Measurements from ENCODE around the gene RAB11FIP5.
A peak's percentile ranks its signal among the peaks of the same experiment; 100 is the strongest.

The RAB11FIP5 gene

GRCh38 chr2:73031725-73032701, 80.7 kb downstream of the RAB11FIP5 start:
- H3K27me3 ChIP-seq (ENCODE audit: control insufficient read depth, insufficient read depth, low read length) = no peaks in the 10 kb centered on the region
- H3K4me3 ChIP-seq (ENCODE audit: low read length) = peak overlapping the region; percentile 10
- no peaks in the 10 kb centered on the region for H3K36me3 ChIP-seq (ENCODE audit: control insufficient read depth, insufficient read depth, low read length)
- no peak overlapping the region for H3K9ac ChIP-seq (ENCODE audit: low read length)
- H3K9me3 ChIP-seq (ENCODE audit: control insufficient read depth, low read length) = no peaks in the 10 kb centered on the region
- H3K4me1 ChIP-seq (ENCODE audit: control insufficient read depth, insufficient read depth, low read length) = peaks cover 33% of the 10 kb centered on the region

- H3K27me3 ChIP-seq (ENCODE audit: control insufficient read depth, insufficient read depth, low read length) = no peaks in the 10 kb centered on the region
- no peaks in the 10 kb centered on the region for H3K9me3 ChIP-seq (ENCODE audit: control insufficient read depth, low read length)
- H3K9ac ChIP-seq (ENCODE audit: low read length) = no peak overlapping the region
- H3K4me1 ChIP-seq (ENCODE audit: control insufficient read depth, insufficient read depth, low read length) = peaks cover 33% of the 10 kb centered on the region
- H3K36me3 ChIP-seq (ENCODE audit: control insufficient read depth, insufficient read depth, low read length) = no peaks in the 10 kb centered on the region
- H3K4me3 ChIP-seq (ENCODE audit: low read length) = no peak overlapping the region
Measured at GRCh38 chr2:73031095-73031678, 81.6 kb downstream of the RAB11FIP5 start.

DNA sequence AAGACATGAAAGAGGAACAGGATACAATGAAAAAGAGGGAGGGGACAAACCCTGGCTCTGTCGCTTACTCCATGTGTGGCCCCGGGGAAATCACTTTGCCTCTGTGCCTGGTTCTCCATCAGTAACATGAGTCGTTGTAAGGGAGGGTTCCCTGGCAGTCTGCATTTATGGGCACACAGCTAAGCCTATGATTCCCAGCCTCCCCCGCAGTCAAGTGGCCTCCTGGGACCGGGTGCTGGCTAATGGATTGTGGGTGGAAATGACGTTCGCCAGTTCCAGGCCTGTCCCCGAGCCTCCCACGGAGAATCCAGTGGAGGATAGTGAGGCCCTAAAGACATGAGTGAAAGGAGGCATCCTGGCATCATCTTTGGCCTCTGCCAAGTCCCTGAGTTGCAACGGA, 83.9 kb downstream of the RAB11FIP5 start:
- peaks cover 24% of the 10 kb centered on the region for H3K4me1 ChIP-seq (ENCODE audit: control insufficient read depth, insufficient read depth, low read length)
- H3K27me3 ChIP-seq (ENCODE audit: control insufficient read depth, insufficient read depth, low read length) = no peaks in the 10 kb centered on the region
- H3K9ac ChIP-seq (ENCODE audit: low read length) = no peak overlapping the region
- no peak overlapping the region for H3K4me3 ChIP-seq (ENCODE audit: low read length)
- no peaks in the 10 kb centered on the region for H3K36me3 ChIP-seq (ENCODE audit: control insufficient read depth, insufficient read depth, low read length)
- no peaks in the 10 kb centered on the region for H3K9me3 ChIP-seq (ENCODE audit: control insufficient read depth, low read length)

- Histone ChIP-seq H3K4me3 (ENCODE audit: low read length) (no peak overlapping the region), H3K9ac (ENCODE audit: low read length) (no peak overlapping the region), H3K9me3 (ENCODE audit: control insufficient read depth, low read length) (no peaks in the 10 kb centered on the region), H3K36me3 (ENCODE audit: control insufficient read depth, insufficient read depth, low read length) (no peaks in the 10 kb centered on the region), H3K4me1 (ENCODE audit: control insufficient read depth, insufficient read depth, low read length) (peaks cover 14% of the 10 kb centered on the region), H3K27me3 (ENCODE audit: control insufficient read depth, insufficient read depth, low read length) (no peaks in the 10 kb centered on the region)
Measured at GRCh38 chr2:73027340-73027739, 85.4 kb downstream of the RAB11FIP5 start.

DNA sequence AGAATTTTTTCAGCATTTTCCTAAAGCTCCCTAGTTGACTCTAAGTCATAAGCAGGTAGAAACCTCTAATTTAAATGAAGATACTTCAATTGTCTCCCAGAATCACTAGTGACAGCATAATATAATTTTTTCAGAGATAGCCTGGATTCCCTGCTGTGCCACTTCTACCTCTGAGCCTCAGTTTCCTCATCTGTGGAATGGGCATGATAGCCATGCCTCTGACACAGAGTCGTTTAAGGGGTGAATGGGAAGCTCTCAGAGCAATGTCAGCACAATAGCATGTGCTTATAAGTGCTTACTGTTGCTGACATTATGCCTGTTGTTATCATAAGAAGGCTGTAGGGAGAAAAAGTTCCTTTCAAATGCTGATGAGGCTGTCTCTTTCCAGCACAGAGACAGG, 89.3 kb downstream of the RAB11FIP5 start:
- H3K4me3 ChIP-seq (ENCODE audit: low read length) = no peak overlapping the region
- H3K9me3 ChIP-seq (ENCODE audit: control insufficient read depth, low read length) = no peaks in the 10 kb centered on the region
- H3K4me1 ChIP-seq (ENCODE audit: control insufficient read depth, insufficient read depth, low read length) = no peaks in the 10 kb centered on the region
- H3K36me3 ChIP-seq (ENCODE audit: control insufficient read depth, insufficient read depth, low read length) = no peaks in the 10 kb centered on the region
- no peak overlapping the region for H3K9ac ChIP-seq (ENCODE audit: low read length)
- no peaks in the 10 kb centered on the region for H3K27me3 ChIP-seq (ENCODE audit: control insufficient read depth, insufficient read depth, low read length)

Measured in mucosa of stomach (tissue), 1 donor.